IPS-15b (cell line): ENCODE results near the gene FAM187B.
"Not testable (repeated sequence)": the region's sequence is repeated elsewhere in the genome, so short reads cannot be mapped to it uniquely, and the experiment has no call there.

Experiments
- H3K27me3 ChIP-seq: one replicate; pipeline ENCODE4 v1.6.1; 2013; ENCODE audit warnings: low read length; ENCODE audit not compliant: control insufficient read depth, insufficient read depth
- H3K36me3 ChIP-seq: one replicate; pipeline ENCODE4 v1.6.1; 2013; ENCODE audit warnings: low read length; ENCODE audit not compliant: control insufficient read depth, insufficient read depth
- H3K4me1 ChIP-seq: one replicate; pipeline ENCODE4 v1.6.1; 2013; ENCODE audit warnings: mild to moderate bottlenecking, low read length; ENCODE audit not compliant: control insufficient read depth, insufficient read depth
- H3K4me3 ChIP-seq: one replicate; pipeline ENCODE4 v1.5.1; 2013; ENCODE audit warnings: low read depth, low read length
- H3K9ac ChIP-seq: one replicate; pipeline ENCODE4 v1.6.1; 2013; ENCODE audit warnings: low read depth, mild to moderate bottlenecking, low read length
- H3K9me3 ChIP-seq: one replicate; pipeline ENCODE4 v1.6.1; 2013; ENCODE audit warnings: mild to moderate bottlenecking, low read length; ENCODE audit not compliant: control insufficient read depth, insufficient read depth

FAM187B gene

GRCh38 chr19:35196861-35197260 is 31.7 kb downstream of the FAM187B start:
- not testable (repeated sequence) for H3K4me3 ChIP-seq, H3K36me3 ChIP-seq, H3K27me3 ChIP-seq, H3K9me3 ChIP-seq, H3K9ac ChIP-seq
- H3K4me1 ChIP-seq = peaks cover 10% of the 10 kb centered on the region

GRCh38 chr19:35195830-35196229 is 32.7 kb downstream of the FAM187B start:
- H3K4me1 ChIP-seq = peaks cover 8% of the 10 kb centered on the region
- H3K4me3 ChIP-seq = no peak overlapping the region
- no peaks in the 10 kb centered on the region for H3K27me3 ChIP-seq
- H3K36me3 ChIP-seq = no peaks in the 10 kb centered on the region
- no peaks in the 10 kb centered on the region for H3K9me3 ChIP-seq
- no peak overlapping the region for H3K9ac ChIP-seq

GRCh38 chr19:35194012-35194984 is 34.2 kb downstream of the FAM187B start:
- Histone ChIP-seq H3K36me3 (no peaks in the 10 kb centered on the region), H3K27me3 (no peaks in the 10 kb centered on the region), H3K9me3 (no peaks in the 10 kb centered on the region), H3K9ac (no peak overlapping the region), H3K4me1 (peaks cover 5% of the 10 kb centered on the region), H3K4me3 (no peak overlapping the region)

- Histone ChIP-seq H3K4me3 (no peak overlapping the region), H3K9me3 (no peaks in the 10 kb centered on the region), H3K9ac (no peak overlapping the region), H3K4me1 (no peaks in the 10 kb centered on the region), H3K36me3 (no peaks in the 10 kb centered on the region), H3K27me3 (no peaks in the 10 kb centered on the region)
These were observed 43.7 kb downstream of the FAM187B start for GRCh38 chr19:35184884-35185283.

DNA sequence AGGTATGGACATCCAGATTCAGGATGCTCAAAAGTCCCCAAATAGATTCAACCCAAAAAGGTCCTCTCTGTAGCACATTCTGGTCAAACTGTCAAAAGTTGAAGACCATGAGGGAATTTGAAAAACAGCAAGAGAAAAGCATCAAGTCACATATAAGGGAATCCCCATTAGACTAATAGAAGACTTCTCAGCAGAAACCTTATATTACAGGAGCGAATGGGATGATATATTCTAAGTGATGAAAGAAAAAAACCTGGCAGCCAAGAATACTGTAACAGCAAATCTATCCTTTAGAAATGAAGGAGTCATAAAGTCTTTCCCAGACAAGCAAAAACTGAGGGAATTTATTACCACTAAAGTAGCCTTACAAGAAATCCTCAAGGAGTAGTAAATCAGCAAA is 44.3 kb downstream of the FAM187B start:
- Histone ChIP-seq H3K9ac (no peak overlapping the region), H3K27me3 (no peaks in the 10 kb centered on the region), H3K4me3 (no peak overlapping the region), H3K36me3 (no peaks in the 10 kb centered on the region), H3K9me3 (no peaks in the 10 kb centered on the region), H3K4me1 (no peaks in the 10 kb centered on the region)

DNA sequence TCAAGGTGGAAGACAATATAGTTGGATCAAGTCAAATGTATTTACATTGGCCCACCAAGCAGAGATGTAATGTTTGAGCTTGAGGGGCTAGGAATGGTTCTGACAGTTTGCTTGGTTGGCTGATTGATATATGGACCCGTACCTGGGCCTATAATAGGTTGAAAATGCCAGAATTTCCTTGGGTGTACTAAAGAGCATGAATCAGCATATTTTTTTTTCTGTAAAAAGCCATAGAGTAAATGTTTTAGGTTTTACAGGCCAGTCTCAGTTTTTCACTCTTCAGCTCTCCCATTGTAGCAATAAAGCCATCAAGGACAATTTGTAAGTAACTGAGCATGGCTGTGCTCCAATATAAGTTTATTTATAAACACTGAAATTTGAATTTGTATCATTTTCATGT is 47.2 kb downstream of the FAM187B start:
- H3K4me3 ChIP-seq = no peak overlapping the region
- no peaks in the 10 kb centered on the region for H3K36me3 ChIP-seq
- H3K9me3 ChIP-seq = no peaks in the 10 kb centered on the region

GRCh38 chr19:35179830-35180229 is 48.7 kb downstream of the FAM187B start:
- Histone ChIP-seq H3K4me3 (no peak overlapping the region), H3K36me3 (no peaks in the 10 kb centered on the region), H3K4me1 (peaks cover 5% of the 10 kb centered on the region), H3K27me3 (no peaks in the 10 kb centered on the region), H3K9me3 (no peaks in the 10 kb centered on the region), H3K9ac (no peak overlapping the region)

More for the DNA sequence above, 47.2 kb downstream of the FAM187B start:
- Histone ChIP-seq H3K4me1 (no peaks in the 10 kb centered on the region), H3K27me3 (no peaks in the 10 kb centered on the region), H3K9ac (no peak overlapping the region)

- no peaks in the 10 kb centered on the region for H3K27me3 ChIP-seq
- H3K9ac ChIP-seq = no peak overlapping the region
- no peaks in the 10 kb centered on the region for H3K9me3 ChIP-seq
- H3K4me1 ChIP-seq = peaks cover 5% of the 10 kb centered on the region
- H3K36me3 ChIP-seq = no peaks in the 10 kb centered on the region
- no peak overlapping the region for H3K4me3 ChIP-seq
These were observed 49.8 kb downstream of the FAM187B start for GRCh38 chr19:35178701-35179100.

- Histone ChIP-seq H3K36me3 (no peaks in the 10 kb centered on the region), H3K9me3 (no peaks in the 10 kb centered on the region), H3K27me3 (no peaks in the 10 kb centered on the region), H3K4me3 (no peak overlapping the region), H3K4me1 (peaks cover 5% of the 10 kb centered on the region), H3K9ac (no peak overlapping the region)
These were observed 50.9 kb downstream of the FAM187B start for GRCh38 chr19:35177377-35178274.

DNA sequence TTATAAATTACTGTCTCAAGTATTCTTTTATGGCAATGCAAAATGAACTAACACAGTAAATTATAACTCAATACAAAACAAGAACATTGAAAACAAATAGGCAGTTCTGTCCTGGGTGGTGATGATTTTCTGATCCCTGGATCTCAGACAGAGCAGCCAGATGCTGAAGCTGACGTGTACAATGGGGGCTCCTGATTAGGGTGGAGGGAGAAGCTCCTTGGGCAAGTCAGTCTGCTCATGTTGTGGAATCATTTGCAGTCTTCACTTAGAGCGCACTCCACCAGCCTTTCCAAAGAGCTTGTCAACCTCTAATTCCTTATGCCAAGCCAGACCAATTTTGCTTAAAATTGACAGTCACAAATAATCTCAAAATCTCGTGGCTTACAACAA is 52.4 kb downstream of the FAM187B start:
- H3K36me3 ChIP-seq = no peaks in the 10 kb centered on the region
- no peaks in the 10 kb centered on the region for H3K9me3 ChIP-seq
- H3K9ac ChIP-seq = no peak overlapping the region

More for the DNA sequence above, 52.4 kb downstream of the FAM187B start:
- peaks cover 5% of the 10 kb centered on the region for H3K4me1 ChIP-seq
- H3K27me3 ChIP-seq = no peaks in the 10 kb centered on the region
- no peak overlapping the region for H3K4me3 ChIP-seq
